Endodermal cell (in vitro differentiated cells): Measurements from ENCODE around the gene PLA2G4A. TPM values are rescaled to one million over a fixed set of nuclear protein-coding genes. Genes with fewer than 3 reads are reported as not detected.

Experiments used
- DNase-seq: peaks from one replicate; pipeline ENCODE4 v3.0.0-alpha.2; 2017
- H3K27ac ChIP-seq: 2 replicates; pipeline ENCODE4 v1.5.1; 2013; ENCODE audit warnings: mild to moderate bottlenecking, low read depth, low read length, moderate library complexity
- H3K27me3 ChIP-seq: 2 replicates; pipeline ENCODE4 v1.6.1; 2013; ENCODE audit warnings: mild to moderate bottlenecking, low read length, moderate library complexity; ENCODE audit not compliant: insufficient read depth, control insufficient read depth, poor library complexity, severe bottlenecking
- H3K36me3 ChIP-seq: 2 replicates; pipeline ENCODE4 v1.7.0; 2013; ENCODE audit warnings: mild to moderate bottlenecking, low read length, moderate library complexity; ENCODE audit not compliant: control insufficient read depth, insufficient read depth
- H3K4me1 ChIP-seq: one replicate; pipeline ENCODE4 v1.7.0; 2013; ENCODE audit warnings: low read length; ENCODE audit not compliant: control insufficient read depth, insufficient read depth
- H3K4me3 ChIP-seq: 2 replicates; pipeline ENCODE4 v1.5.1; 2013; ENCODE audit warnings: mild to moderate bottlenecking, low read length, moderate library complexity
- H3K9ac ChIP-seq: 2 replicates; pipeline ENCODE4 v1.6.1; 2013; ENCODE audit warnings: mild to moderate bottlenecking, low read length, moderate library complexity; ENCODE audit not compliant: poor library complexity, severe bottlenecking; ENCODE audit errors: extremely low read depth
- H3K9me3 ChIP-seq: 2 replicates; pipeline ENCODE4 v1.6.1; 2013; ENCODE audit warnings: mild to moderate bottlenecking, low read length, moderate library complexity; ENCODE audit not compliant: control insufficient read depth
- H3K27ac Mint-ChIP-seq: 2 replicates; pipeline ENCODE4 v1.8.0; 2020; ENCODE audit warnings: mixed read lengths
- H3K27me3 Mint-ChIP-seq: 2 replicates; pipeline ENCODE4 v1.8.0; 2021; ENCODE audit warnings: mild to moderate bottlenecking, mixed read lengths; ENCODE audit not compliant: insufficient read depth
- H3K36me3 Mint-ChIP-seq: 2 replicates; pipeline ENCODE4 v1.8.0; 2020; ENCODE audit warnings: low read depth, mixed read lengths
- H3K4me1 Mint-ChIP-seq: 2 replicates; pipeline ENCODE4 v1.8.0; 2020; ENCODE audit warnings: mixed read lengths
- H3K4me3 Mint-ChIP-seq: 2 replicates; pipeline ENCODE4 v1.8.0; 2020; ENCODE audit warnings: mild to moderate bottlenecking, moderate library complexity, mixed read lengths
- H3K9me3 Mint-ChIP-seq: 2 replicates; pipeline ENCODE4 v1.8.0; 2020; ENCODE audit warnings: mild to moderate bottlenecking, mixed read lengths
- CTCF ChIP-seq: fragments of 200-600 bp; sonication (generic); conservative IDR thresholded peaks from 2 replicates; pipeline ENCODE4 v1.5.0; 2021; ENCODE audit warnings: antibody characterized with exemption, mild to moderate bottlenecking
- WGBS, 2 experiments: methylation state at CpG; one replicate each; pipeline versions ENCODE4 v1.1.5 to v1.1.7; 2013; ENCODE audit warnings: missing lambda C conversion rate in 2 of 2, mixed read lengths in 1 of 2; ENCODE audit not compliant: insufficient coverage in 1 of 2, insufficient read length in 1 of 2; 5-methylcytosine and 5-hydroxymethylcytosine counted together
- total RNA-seq, 2 donors: library from RNA; stranded (reverse); fragmentation: NEBNext Ultra II Directional in 1 of 2; extraction: Animal tissue kit (Norgen Biotek cat#: 25700) in 1 of 2; gene quantifications; 2 replicates in 1 of 2; 3 replicates in 1 of 2; pipeline ENCODE4 v1.2.1, GENCODE V29; 2021

PLA2G4A gene
- total RNA-seq, 2 donors from 2014 or later = 0.35 to 1.2 TPM

- H3K27ac Mint-ChIP-seq = no peak overlapping the region
- Histone ChIP-seq H3K27me3 (no peaks in the 10 kb centered on the region), H3K9me3 (peaks cover 8% of the 10 kb centered on the region), H3K4me3 (no peak overlapping the region), H3K9ac (no peak overlapping the region), H3K27ac (no peak overlapping the region), H3K36me3 (no peaks in the 10 kb centered on the region), H3K4me1 (peaks cover 4% of the 10 kb centered on the region)
- H3K9me3 Mint-ChIP-seq = peaks cover 5% of the 10 kb centered on the region
- no peaks in the 10 kb centered on the region for H3K27me3 Mint-ChIP-seq
- H3K4me1 Mint-ChIP-seq = peaks cover 6% of the 10 kb centered on the region
- no peak overlapping the region for H3K4me3 Mint-ChIP-seq
- TF ChIP-seq CTCF = no peak
- 95% methylated on average over 4 of the region's 4 CpGs; no CpG with 5 or more reads in 1 of the 2 experiments for WGBS, 2 experiments
- H3K36me3 Mint-ChIP-seq = no peaks in the 10 kb centered on the region
- no peak for DNase-seq
Observed at GRCh38 chr1:186950547-186950946, 121.8 kb downstream of the PLA2G4A start.

GRCh38 chr1:186953876-186954275 lies 125.1 kb downstream of the PLA2G4A start:
- Mint-ChIP-seq H3K27me3 (no peaks in the 10 kb centered on the region), H3K4me3 (no peak overlapping the region), H3K4me1 (no peaks in the 10 kb centered on the region), H3K36me3 (no peaks in the 10 kb centered on the region), H3K27ac (no peak overlapping the region), H3K9me3 (peaks cover 2% of the 10 kb centered on the region)
- Histone ChIP-seq H3K36me3 (no peaks in the 10 kb centered on the region), H3K4me1 (no peaks in the 10 kb centered on the region), H3K9ac (no peak overlapping the region), H3K9me3 (peaks cover 2% of the 10 kb centered on the region), H3K4me3 (no peak overlapping the region), H3K27me3 (no peaks in the 10 kb centered on the region), H3K27ac (no peak overlapping the region)
- DNase-seq = no peak
- 91 to 94% methylated on average over 2 of the region's 2 CpGs for WGBS, 2 experiments
- no peak for TF ChIP-seq CTCF

GRCh38 chr1:186957314-186957713 lies 128.6 kb downstream of the PLA2G4A start:
- Histone ChIP-seq H3K27ac (no peak overlapping the region), H3K27me3 (no peaks in the 10 kb centered on the region), H3K9ac (no peak overlapping the region), H3K36me3 (no peaks in the 10 kb centered on the region), H3K4me3 (no peak overlapping the region), H3K9me3 (no peaks in the 10 kb centered on the region), H3K4me1 (no peaks in the 10 kb centered on the region)
- no peaks in the 10 kb centered on the region for H3K9me3 Mint-ChIP-seq
- H3K27me3 Mint-ChIP-seq = no peaks in the 10 kb centered on the region
- peaks cover 10% of the 10 kb centered on the region for H3K4me1 Mint-ChIP-seq
- H3K27ac Mint-ChIP-seq = no peak overlapping the region
- no peak for TF ChIP-seq CTCF
- no peak overlapping the region for H3K4me3 Mint-ChIP-seq
- DNase-seq = no peak
- 0 to 47% methylated on average over 1 to 2 of the region's 2 CpGs for WGBS, 2 experiments
- H3K36me3 Mint-ChIP-seq = no peaks in the 10 kb centered on the region
